Parathyroid adenoma (tissue), 2 donors: ENCODE data around the gene VSIG1.

Experiments used
- H2AFZ ChIP-seq: fragments of 300-600 bp; sonication (generic); one replicate; pipeline ENCODE4 v1.7.0; 2017; ENCODE audit warnings: antibody characterized with exemption, mild to moderate bottlenecking
- H3K27ac ChIP-seq: fragments of 300-600 bp; sonication (generic); one replicate; pipeline ENCODE4 v1.7.0; 2017
- H3K27me3 ChIP-seq: fragments of 300-600 bp; sonication (generic); one replicate; pipeline ENCODE4 v1.7.0; 2017; ENCODE audit warnings: low read length; ENCODE audit not compliant: control insufficient read depth, insufficient read depth
- H3K36me3 ChIP-seq: fragments of 300-600 bp; sonication (generic); one replicate; pipeline ENCODE4 v1.7.0; 2017; ENCODE audit warnings: low read length; ENCODE audit not compliant: control insufficient read depth, insufficient read depth
- H3K4me1 ChIP-seq: fragments of 300-600 bp; sonication (generic); one replicate; pipeline ENCODE4 v1.7.0; 2017; ENCODE audit warnings: control low read depth
- H3K4me2 ChIP-seq: fragments of 300-600 bp; sonication (generic); one replicate; pipeline ENCODE4 v1.7.0; 2017; ENCODE audit warnings: low read length
- H3K4me3 ChIP-seq: fragments of 300-600 bp; sonication (generic); one replicate; pipeline ENCODE4 v1.7.0; 2017; ENCODE audit warnings: low read depth, low read length
- H3K79me2 ChIP-seq: fragments of 300-600 bp; sonication (generic); one replicate; pipeline ENCODE4 v1.7.0; 2017; ENCODE audit warnings: control low read depth
- H3K9ac ChIP-seq: fragments of 300-600 bp; sonication (generic); one replicate; pipeline ENCODE4 v1.7.0; 2017; ENCODE audit warnings: mild to moderate bottlenecking
- H3K9me3 ChIP-seq: fragments of 300-600 bp; sonication (generic); one replicate; pipeline ENCODE4 v1.7.0; 2017; ENCODE audit warnings: low read length; ENCODE audit not compliant: control insufficient read depth
- CTCF ChIP-seq: fragments of 300-600 bp; sonication (generic); IDR thresholded peaks from one replicate; pipeline ENCODE4 v1.7.0; 2017; ENCODE audit warnings: antibody characterized with exemption, mild to moderate bottlenecking
- donor health status: primary hyperparathyroidism.

The VSIG1 gene

GRCh38 chrX:108034725-108035124, 10.1 kb upstream of the VSIG1 start:
- Histone ChIP-seq H3K9me3 (no peaks in the 10 kb centered on the region), H3K36me3 (no peaks in the 10 kb centered on the region), H2AFZ (no peak overlapping the region), H3K9ac (no peak overlapping the region), H3K27ac (no peak overlapping the region), H3K27me3 (no peaks in the 10 kb centered on the region), H3K4me1 (no peaks in the 10 kb centered on the region), H3K4me2 (no peak overlapping the region), H3K4me3 (no peak overlapping the region), H3K79me2 (no peaks in the 10 kb centered on the region)
- TF ChIP-seq CTCF: no peak

- no peak overlapping the region for H3K9ac ChIP-seq
- H3K4me3 ChIP-seq: no peak overlapping the region
- H3K9me3 ChIP-seq: no peaks in the 10 kb centered on the region
- H3K36me3 ChIP-seq: no peaks in the 10 kb centered on the region
- no peak overlapping the region for H2AFZ ChIP-seq
- H3K27ac ChIP-seq: no peak overlapping the region
- no peaks in the 10 kb centered on the region for H3K79me2 ChIP-seq
- TF ChIP-seq CTCF: no peak
- H3K4me1 ChIP-seq: no peaks in the 10 kb centered on the region
- no peak overlapping the region for H3K4me2 ChIP-seq
- H3K27me3 ChIP-seq: no peaks in the 10 kb centered on the region
These were observed 8.4 kb upstream of the VSIG1 start for GRCh38 chrX:108036298-108036973.

- Histone ChIP-seq H3K27me3 (no peaks in the 10 kb centered on the region), H3K79me2 (no peaks in the 10 kb centered on the region), H3K4me2 (no peak overlapping the region), H2AFZ (no peak overlapping the region), H3K9me3 (no peaks in the 10 kb centered on the region), H3K36me3 (no peaks in the 10 kb centered on the region), H3K9ac (no peak overlapping the region), H3K4me1 (no peaks in the 10 kb centered on the region), H3K27ac (no peak overlapping the region), H3K4me3 (no peak overlapping the region)
- TF ChIP-seq CTCF: no peak
These were observed 4.8 kb downstream of the VSIG1 start for GRCh38 chrX:108049649-108050048.

- no peak overlapping the region for H3K9ac ChIP-seq
- TF ChIP-seq CTCF: no peak
- H3K27me3 ChIP-seq: no peaks in the 10 kb centered on the region
- H3K36me3 ChIP-seq: no peaks in the 10 kb centered on the region
- H3K9me3 ChIP-seq: no peaks in the 10 kb centered on the region
- no peak overlapping the region for H3K4me2 ChIP-seq
- no peak overlapping the region for H3K4me3 ChIP-seq
- H3K27ac ChIP-seq: no peak overlapping the region
- no peaks in the 10 kb centered on the region for H3K4me1 ChIP-seq
- no peak overlapping the region for H2AFZ ChIP-seq
- no peaks in the 10 kb centered on the region for H3K79me2 ChIP-seq
These were observed 8.4 kb downstream of the VSIG1 start for GRCh38 chrX:108053218-108053617.

- Histone ChIP-seq H3K27me3 (no peaks in the 10 kb centered on the region), H3K4me3 (no peak overlapping the region), H2AFZ (no peak overlapping the region)
These were observed 10.7 kb downstream of the VSIG1 start for GRCh38 chrX:108055546-108055945.

More at GRCh38 chrX:108055546-108055945, 10.7 kb downstream of the VSIG1 start:
- Histone ChIP-seq H3K4me1 (no peaks in the 10 kb centered on the region), H3K79me2 (no peaks in the 10 kb centered on the region), H3K9ac (no peak overlapping the region), H3K4me2 (no peak overlapping the region), H3K36me3 (no peaks in the 10 kb centered on the region), H3K27ac (no peak overlapping the region), H3K9me3 (no peaks in the 10 kb centered on the region)
- no peak for TF ChIP-seq CTCF
